ENCODE results near the gene CREB5. TPM values are rescaled to one million over a fixed set of nuclear protein-coding genes. Genes with fewer than 3 reads are reported as not detected.

CREB5 gene
- total and polyA plus RNA-seq, 2 experiments from 2014 or later, result 2.4 to 4.4 TPM

GRCh38 chr7:28714459-28715120 is 302.3 kb downstream of the CREB5 start:
- H4K20me1 ChIP-seq (replicated peaks; ENCODE audit: insufficient read depth), result no peaks in the 10 kb centered on the region
- H3F3A ChIP-seq (replicated peaks; ENCODE audit: low read depth), result no peaks in the 10 kb centered on the region
- H3K27me3 ChIP-seq (ENCODE audit: insufficient read depth), result no peaks in the 10 kb centered on the region
- ATAC-seq (no peak), DNase-seq (ENCODE audit: low spot score) (no peak)
- Mint-ChIP-seq H3K27ac (no peak overlapping the region), H3K9me3 (no peaks in the 10 kb centered on the region), H3K4me1 (no peaks in the 10 kb centered on the region), H3K36me3 (ENCODE audit: low read depth) (no peaks in the 10 kb centered on the region), H3K27me3 (ENCODE audit: insufficient read depth, low read depth, poor library complexity) (no peaks in the 10 kb centered on the region), H3K4me3 (no peak overlapping the region)
- H3K27ac ChIP-seq (ENCODE audit: low read depth), result no peak overlapping the region
- no peak overlapping the region for H3K4me3 ChIP-seq
- no peaks in the 10 kb centered on the region for H3K36me3 ChIP-seq (ENCODE audit: insufficient read depth)
- no peaks in the 10 kb centered on the region for H3K79me2 ChIP-seq (replicated peaks; ENCODE audit: insufficient read depth)
- no peak overlapping the region for H3K4me2 ChIP-seq
- H2AFZ ChIP-seq, result no peak overlapping the region
- TF ChIP-seq, protein P1, sequence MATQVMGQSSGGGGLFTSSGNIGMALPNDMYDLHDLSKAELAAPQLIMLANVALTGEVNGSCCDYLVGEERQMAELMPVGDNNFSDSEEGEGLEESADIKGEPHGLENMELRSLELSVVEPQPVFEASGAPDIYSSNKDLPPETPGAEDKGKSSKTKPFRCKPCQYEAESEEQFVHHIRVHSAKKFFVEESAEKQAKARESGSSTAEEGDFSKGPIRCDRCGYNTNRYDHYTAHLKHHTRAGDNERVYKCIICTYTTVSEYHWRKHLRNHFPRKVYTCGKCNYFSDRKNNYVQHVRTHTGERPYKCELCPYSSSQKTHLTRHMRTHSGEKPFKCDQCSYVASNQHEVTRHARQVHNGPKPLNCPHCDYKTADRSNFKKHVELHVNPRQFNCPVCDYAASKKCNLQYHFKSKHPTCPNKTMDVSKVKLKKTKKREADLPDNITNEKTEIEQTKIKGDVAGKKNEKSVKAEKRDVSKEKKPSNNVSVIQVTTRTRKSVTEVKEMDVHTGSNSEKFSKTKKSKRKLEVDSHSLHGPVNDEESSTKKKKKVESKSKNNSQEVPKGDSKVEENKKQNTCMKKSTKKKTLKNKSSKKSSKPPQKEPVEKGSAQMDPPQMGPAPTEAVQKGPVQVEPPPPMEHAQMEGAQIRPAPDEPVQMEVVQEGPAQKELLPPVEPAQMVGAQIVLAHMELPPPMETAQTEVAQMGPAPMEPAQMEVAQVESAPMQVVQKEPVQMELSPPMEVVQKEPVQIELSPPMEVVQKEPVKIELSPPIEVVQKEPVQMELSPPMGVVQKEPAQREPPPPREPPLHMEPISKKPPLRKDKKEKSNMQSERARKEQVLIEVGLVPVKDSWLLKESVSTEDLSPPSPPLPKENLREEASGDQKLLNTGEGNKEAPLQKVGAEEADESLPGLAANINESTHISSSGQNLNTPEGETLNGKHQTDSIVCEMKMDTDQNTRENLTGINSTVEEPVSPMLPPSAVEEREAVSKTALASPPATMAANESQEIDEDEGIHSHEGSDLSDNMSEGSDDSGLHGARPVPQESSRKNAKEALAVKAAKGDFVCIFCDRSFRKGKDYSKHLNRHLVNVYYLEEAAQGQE (IDR thresholded peaks at IDR 0.05; ENCODE audit: unreplicated experiment), result no peak
- TF ChIP-seq JUNB (IDR thresholded peaks at IDR 0.05; ENCODE audit: unreplicated experiment), result no peak
- no peak for TF ChIP-seq EZH2 (IDR thresholded peaks at IDR 0.05; ENCODE audit: low read depth, unreplicated experiment)
- TF ChIP-seq STAT1 (IDR thresholded peaks at IDR 0.05; ENCODE audit: unreplicated experiment), result no peak
- TF ChIP-seq, protein P2, sequence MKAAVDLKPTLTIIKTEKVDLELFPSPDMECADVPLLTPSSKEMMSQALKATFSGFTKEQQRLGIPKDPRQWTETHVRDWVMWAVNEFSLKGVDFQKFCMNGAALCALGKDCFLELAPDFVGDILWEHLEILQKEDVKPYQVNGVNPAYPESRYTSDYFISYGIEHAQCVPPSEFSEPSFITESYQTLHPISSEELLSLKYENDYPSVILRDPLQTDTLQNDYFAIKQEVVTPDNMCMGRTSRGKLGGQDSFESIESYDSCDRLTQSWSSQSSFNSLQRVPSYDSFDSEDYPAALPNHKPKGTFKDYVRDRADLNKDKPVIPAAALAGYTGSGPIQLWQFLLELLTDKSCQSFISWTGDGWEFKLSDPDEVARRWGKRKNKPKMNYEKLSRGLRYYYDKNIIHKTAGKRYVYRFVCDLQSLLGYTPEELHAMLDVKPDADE (IDR thresholded peaks at IDR 0.05), result no peak
- TF ChIP-seq CREB1 (CRISPR knock-in tag; IDR thresholded peaks at IDR 0.05; ENCODE audit: low read depth), result no peak
- no peak for TF ChIP-seq EZH2phosphoT487 (IDR thresholded peaks at IDR 0.05; ENCODE audit: unreplicated experiment)
- TF ChIP-seq, protein P3, sequence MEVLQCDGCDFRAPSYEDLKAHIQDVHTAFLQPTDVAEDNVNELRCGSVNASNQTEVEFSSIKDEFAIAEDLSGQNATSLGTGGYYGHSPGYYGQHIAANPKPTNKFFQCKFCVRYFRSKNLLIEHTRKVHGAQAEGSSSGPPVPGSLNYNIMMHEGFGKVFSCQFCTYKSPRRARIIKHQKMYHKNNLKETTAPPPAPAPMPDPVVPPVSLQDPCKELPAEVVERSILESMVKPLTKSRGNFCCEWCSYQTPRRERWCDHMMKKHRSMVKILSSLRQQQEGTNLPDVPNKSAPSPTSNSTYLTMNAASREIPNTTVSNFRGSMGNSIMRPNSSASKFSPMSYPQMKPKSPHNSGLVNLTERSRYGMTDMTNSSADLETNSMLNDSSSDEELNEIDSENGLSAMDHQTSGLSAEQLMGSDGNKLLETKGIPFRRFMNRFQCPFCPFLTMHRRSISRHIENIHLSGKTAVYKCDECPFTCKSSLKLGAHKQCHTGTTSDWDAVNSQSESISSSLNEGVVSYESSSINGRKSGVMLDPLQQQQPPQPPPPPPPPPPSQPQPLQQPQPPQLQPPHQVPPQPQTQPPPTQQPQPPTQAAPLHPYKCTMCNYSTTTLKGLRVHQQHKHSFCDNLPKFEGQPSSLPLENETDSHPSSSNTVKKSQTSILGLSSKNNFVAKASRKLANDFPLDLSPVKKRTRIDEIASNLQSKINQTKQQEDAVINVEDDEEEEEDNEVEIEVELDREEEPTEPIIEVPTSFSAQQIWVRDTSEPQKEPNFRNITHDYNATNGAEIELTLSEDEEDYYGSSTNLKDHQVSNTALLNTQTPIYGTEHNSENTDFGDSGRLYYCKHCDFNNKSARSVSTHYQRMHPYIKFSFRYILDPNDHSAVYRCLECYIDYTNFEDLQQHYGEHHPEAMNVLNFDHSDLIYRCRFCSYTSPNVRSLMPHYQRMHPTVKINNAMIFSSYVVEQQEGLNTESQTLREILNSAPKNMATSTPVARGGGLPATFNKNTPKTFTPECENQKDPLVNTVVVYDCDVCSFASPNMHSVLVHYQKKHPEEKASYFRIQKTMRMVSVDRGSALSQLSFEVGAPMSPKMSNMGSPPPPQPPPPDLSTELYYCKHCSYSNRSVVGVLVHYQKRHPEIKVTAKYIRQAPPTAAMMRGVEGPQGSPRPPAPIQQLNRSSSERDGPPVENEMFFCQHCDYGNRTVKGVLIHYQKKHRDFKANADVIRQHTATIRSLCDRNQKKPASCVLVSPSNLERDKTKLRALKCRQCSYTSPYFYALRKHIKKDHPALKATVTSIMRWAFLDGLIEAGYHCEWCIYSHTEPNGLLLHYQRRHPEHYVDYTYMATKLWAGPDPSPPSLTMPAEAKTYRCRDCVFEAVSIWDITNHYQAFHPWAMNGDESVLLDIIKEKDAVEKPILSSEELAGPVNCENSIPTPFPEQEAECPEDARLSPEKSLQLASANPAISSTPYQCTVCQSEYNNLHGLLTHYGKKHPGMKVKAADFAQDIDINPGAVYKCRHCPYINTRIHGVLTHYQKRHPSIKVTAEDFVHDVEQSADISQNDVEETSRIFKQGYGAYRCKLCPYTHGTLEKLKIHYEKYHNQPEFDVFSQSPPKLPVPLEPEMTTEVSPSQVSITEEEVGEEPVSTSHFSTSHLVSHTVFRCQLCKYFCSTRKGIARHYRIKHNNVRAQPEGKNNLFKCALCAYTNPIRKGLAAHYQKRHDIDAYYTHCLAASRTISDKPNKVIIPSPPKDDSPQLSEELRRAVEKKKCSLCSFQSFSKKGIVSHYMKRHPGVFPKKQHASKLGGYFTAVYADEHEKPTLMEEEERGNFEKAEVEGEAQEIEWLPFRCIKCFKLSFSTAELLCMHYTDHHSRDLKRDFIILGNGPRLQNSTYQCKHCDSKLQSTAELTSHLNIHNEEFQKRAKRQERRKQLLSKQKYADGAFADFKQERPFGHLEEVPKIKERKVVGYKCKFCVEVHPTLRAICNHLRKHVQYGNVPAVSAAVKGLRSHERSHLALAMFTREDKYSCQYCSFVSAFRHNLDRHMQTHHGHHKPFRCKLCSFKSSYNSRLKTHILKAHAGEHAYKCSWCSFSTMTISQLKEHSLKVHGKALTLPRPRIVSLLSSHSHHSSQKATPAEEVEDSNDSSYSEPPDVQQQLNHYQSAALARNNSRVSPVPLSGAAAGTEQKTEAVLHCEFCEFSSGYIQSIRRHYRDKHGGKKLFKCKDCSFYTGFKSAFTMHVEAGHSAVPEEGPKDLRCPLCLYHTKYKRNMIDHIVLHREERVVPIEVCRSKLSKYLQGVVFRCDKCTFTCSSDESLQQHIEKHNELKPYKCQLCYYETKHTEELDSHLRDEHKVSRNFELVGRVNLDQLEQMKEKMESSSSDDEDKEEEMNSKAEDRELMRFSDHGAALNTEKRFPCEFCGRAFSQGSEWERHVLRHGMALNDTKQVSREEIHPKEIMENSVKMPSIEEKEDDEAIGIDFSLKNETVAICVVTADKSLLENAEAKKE (CRISPR knock-in tag; IDR thresholded peaks at IDR 0.05), result no peak
- no peaks in the 10 kb centered on the region for H3K4me1 ChIP-seq (ENCODE audit: insufficient read depth)
- no peaks in the 10 kb centered on the region for H3K9me2 ChIP-seq (ENCODE audit: insufficient read depth)
